Measurements from ENCODE around the gene DENND4C.

DENND4C gene

DNA sequence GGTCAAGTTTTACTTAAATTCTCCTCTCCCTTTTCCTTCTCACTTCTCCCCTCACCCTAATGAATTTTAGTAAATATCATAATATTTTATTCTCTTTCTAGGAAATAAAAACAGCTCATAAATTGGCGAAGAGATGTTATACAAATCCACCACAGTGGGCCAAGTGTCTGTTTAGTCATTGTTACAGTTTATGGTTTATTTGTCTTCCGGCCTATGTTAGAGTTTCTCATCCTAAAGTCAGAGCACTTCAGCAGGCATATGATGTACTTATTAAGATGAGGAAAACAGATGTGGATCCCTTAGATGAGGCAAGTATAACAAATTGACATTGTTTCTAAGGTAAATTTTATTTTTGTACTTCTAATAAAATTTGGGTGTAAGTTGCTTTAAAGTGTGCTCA is 101.4 kb downstream of the DENND4C start:
- Histone ChIP-seq H3K27ac (ENCODE audit: low read depth, low read length) (no peak overlapping the region), H3K4me1 (ENCODE audit: control insufficient read depth in 1 of 2, insufficient read depth in 2 of 2, low read length in 2 of 2) (no peaks in the 10 kb centered on the region), H3K36me3 (ENCODE audit: control insufficient read depth in 1 of 2, insufficient read depth in 2 of 2, low read length in 2 of 2) (peaks cover 12 to 38% of the 10 kb centered on the region in 2 donors), H3K4me3 (ENCODE audit: low read depth in 1 of 2, low read length in 2 of 2) (no peak overlapping the region), H3K9ac (ENCODE audit: low read depth in 1 of 2, low read length in 2 of 2) (no peak overlapping the region), H3K27me3 (ENCODE audit: control insufficient read depth in 1 of 2, insufficient read depth in 2 of 2, low read length in 2 of 2) (no peaks in the 10 kb centered on the region), H3K9me3 (ENCODE audit: control insufficient read depth in 1 of 2, low read length in 2 of 2) (no peaks in the 10 kb centered on the region)

DNA sequence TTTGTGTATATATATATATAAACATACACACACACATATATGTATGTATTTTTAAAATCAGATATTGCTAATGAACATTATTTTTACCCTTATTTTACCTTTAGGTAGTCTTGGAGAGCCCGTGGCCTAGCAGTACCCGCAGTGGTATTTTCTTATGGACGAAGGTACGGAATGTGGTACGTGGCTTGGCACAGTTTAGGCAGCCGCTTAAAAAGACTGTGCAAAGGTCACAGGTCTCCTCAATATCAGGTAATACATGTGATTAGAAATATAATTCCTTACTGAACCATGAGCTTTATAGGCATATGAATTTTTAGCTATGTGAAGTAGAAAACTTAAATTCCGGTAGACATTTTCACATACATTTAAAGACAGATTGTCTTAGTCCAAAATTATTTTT is 105.7 kb downstream of the DENND4C start:
- Histone ChIP-seq H3K9me3 (ENCODE audit: control insufficient read depth in 1 of 2, low read length in 2 of 2) (no peaks in the 10 kb centered on the region), H3K27ac (ENCODE audit: low read depth, low read length) (no peak overlapping the region), H3K36me3 (ENCODE audit: control insufficient read depth in 1 of 2, insufficient read depth in 2 of 2, low read length in 2 of 2) (peaks cover 26 to 55% of the 10 kb centered on the region in 2 donors), H3K4me3 (ENCODE audit: low read depth in 1 of 2, low read length in 2 of 2) (no peak overlapping the region), H3K27me3 (ENCODE audit: control insufficient read depth in 1 of 2, insufficient read depth in 2 of 2, low read length in 2 of 2) (no peaks in the 10 kb centered on the region), H3K9ac (ENCODE audit: low read depth in 1 of 2, low read length in 2 of 2) (no peak overlapping the region), H3K4me1 (ENCODE audit: control insufficient read depth in 1 of 2, insufficient read depth in 2 of 2, low read length in 2 of 2) (no peaks in the 10 kb centered on the region)

DNA sequence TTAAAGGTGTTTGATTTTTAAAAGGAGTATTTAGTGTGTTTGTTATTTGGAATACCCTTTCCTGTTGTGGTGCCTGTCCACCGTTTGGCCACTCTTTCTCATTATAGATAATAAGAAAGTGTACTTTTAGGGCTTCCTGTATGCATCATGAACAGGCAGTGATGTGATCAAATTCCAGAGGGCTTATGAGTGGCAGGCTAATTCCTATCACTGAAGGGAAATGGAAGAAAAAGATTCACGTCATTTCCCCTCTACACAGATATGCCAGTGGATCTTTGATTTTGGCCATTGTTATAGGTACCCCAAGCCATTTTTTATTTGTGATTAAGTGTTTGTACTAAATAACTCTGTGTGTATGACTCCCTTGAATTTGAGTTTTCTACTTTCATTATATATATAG is 112.5 kb downstream of the DENND4C start:
- no peaks in the 10 kb centered on the region for H3K27me3 ChIP-seq (ENCODE audit: control insufficient read depth in 1 of 2, insufficient read depth in 2 of 2, low read length in 2 of 2)
- H3K4me3 ChIP-seq (ENCODE audit: low read depth in 1 of 2, low read length in 2 of 2), result no peak overlapping the region
- no peaks in the 10 kb centered on the region for H3K4me1 ChIP-seq (ENCODE audit: control insufficient read depth in 1 of 2, insufficient read depth in 2 of 2, low read length in 2 of 2)
- no peak overlapping the region for H3K27ac ChIP-seq (ENCODE audit: low read depth, low read length)
- H3K36me3 ChIP-seq (ENCODE audit: control insufficient read depth in 1 of 2, insufficient read depth in 2 of 2, low read length in 2 of 2), result peaks cover 39 to 61% of the 10 kb centered on the region in 2 donors
- no peak overlapping the region for H3K9ac ChIP-seq (ENCODE audit: low read depth in 1 of 2, low read length in 2 of 2)
- H3K9me3 ChIP-seq (ENCODE audit: control insufficient read depth in 1 of 2, low read length in 2 of 2), result no peaks in the 10 kb centered on the region

DNA sequence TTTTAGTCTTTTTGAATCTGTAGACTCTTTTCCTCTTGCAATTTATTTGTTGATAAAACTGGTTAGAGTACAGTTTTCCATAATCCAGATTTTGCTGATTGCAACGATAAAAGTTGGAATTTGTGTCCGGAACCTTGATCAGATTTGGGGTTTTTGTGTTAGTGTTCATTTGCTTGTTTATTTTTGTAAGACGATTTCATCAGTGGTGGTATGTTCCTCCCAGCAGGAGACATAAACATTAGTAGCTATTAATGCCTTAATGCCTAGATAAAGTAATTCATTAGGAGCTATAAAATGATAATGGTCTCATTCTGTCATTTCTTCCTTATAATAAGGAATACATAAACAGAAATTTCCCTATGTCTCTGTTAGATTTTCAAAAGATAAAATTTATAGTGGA is 128.2 kb downstream of the DENND4C start:
- Histone ChIP-seq H3K9ac (ENCODE audit: low read depth in 1 of 2, low read length in 2 of 2) (no peak overlapping the region), H3K4me3 (ENCODE audit: low read depth in 1 of 2, low read length in 2 of 2) (no peak overlapping the region), H3K27ac (ENCODE audit: low read depth, low read length) (no peak overlapping the region), H3K4me1 (ENCODE audit: control insufficient read depth in 1 of 2, insufficient read depth in 2 of 2, low read length in 2 of 2) (no peaks in the 10 kb centered on the region), H3K27me3 (ENCODE audit: control insufficient read depth in 1 of 2, insufficient read depth in 2 of 2, low read length in 2 of 2) (no peaks in the 10 kb centered on the region), H3K9me3 (ENCODE audit: control insufficient read depth in 1 of 2, low read length in 2 of 2) (no peaks in the 10 kb centered on the region), H3K36me3 (ENCODE audit: control insufficient read depth in 1 of 2, insufficient read depth in 2 of 2, low read length in 2 of 2) (peaks cover 16 to 59% of the 10 kb centered on the region in 2 donors)

DNA sequence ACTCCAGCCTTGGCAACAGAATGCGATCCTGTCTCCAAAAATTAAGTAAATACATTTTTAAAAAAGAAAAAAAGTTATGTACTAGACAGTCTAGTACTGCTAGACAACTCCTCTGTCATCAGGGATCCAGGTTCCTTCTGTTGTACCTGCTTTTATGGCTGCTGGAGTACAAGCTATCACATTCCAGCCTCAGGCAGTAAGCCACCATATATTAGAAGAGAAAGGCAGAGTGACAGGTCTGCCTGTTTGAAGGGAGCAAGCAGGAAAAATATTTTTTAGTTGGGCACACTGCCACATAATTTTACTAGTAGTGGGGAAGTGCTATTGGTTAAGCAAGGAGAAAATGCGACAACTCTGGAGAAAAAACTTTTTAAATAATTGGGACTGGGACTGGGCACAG is 138.6 kb downstream of the DENND4C start:
- no peaks in the 10 kb centered on the region for H3K27me3 ChIP-seq (ENCODE audit: control insufficient read depth in 1 of 2, insufficient read depth in 2 of 2, low read length in 2 of 2)
- H3K4me1 ChIP-seq (ENCODE audit: control insufficient read depth in 1 of 2, insufficient read depth in 2 of 2, low read length in 2 of 2), result no peaks in the 10 kb centered on the region
- H3K36me3 ChIP-seq (ENCODE audit: control insufficient read depth in 1 of 2, insufficient read depth in 2 of 2, low read length in 2 of 2), result peaks cover 19 to 56% of the 10 kb centered on the region in 2 donors
- H3K9me3 ChIP-seq (ENCODE audit: control insufficient read depth in 1 of 2, low read length in 2 of 2), result no peaks in the 10 kb centered on the region
- H3K27ac ChIP-seq (ENCODE audit: low read depth, low read length), result no peak overlapping the region
- H3K9ac ChIP-seq (ENCODE audit: low read depth in 1 of 2, low read length in 2 of 2), result no peak overlapping the region
- no peak overlapping the region for H3K4me3 ChIP-seq (ENCODE audit: low read depth in 1 of 2, low read length in 2 of 2)

DNA sequence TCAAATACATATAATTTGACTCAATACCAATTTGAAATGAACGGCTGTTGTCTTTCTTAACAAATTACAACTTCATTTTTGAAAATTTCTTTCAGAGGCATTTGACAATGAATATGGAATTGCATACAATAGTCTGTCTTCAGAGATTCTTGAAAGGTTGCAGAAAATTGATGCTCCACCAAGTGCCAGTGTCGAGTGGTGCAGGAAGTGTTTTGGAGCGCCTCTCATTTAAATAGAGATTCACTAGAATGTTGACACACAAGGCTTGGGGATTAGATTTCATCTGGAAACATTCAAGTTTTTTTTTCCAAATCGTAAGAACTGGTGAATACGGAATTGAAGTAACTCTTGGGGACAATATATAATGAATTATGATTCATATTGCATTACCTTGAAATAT is 141.4 kb downstream of the DENND4C start:
- peaks cover 43 to 68% of the 10 kb centered on the region in 2 donors for H3K36me3 ChIP-seq (ENCODE audit: control insufficient read depth in 1 of 2, insufficient read depth in 2 of 2, low read length in 2 of 2)

DNA sequence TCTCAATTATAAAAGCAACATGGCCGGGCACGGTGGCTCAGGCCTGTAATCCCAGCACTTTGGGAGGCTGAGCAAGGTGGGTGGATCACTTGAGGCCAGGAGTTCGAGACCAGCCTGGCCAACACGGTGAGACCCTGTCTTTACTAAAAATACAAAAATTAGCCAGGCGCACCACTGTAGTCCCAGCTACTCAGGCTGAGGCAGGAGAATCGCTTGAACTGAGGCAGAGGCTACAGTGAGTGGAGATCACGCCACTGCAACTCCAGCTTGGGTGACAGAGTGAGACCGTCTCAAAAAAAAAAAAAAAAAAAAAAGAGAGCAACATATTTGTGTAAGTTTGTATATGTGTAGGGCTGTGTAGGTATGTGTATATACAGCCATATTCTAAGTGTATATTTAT is 142.1 kb downstream of the DENND4C start:
- peaks cover 49 to 73% of the 10 kb centered on the region in 2 donors for H3K36me3 ChIP-seq (ENCODE audit: control insufficient read depth in 1 of 2, insufficient read depth in 2 of 2, low read length in 2 of 2)

More for the DNA sequence above, 141.4 kb downstream of the DENND4C start:
- H3K4me3 ChIP-seq (ENCODE audit: low read depth in 1 of 2, low read length in 2 of 2), result no peak overlapping the region
- H3K9ac ChIP-seq (ENCODE audit: low read depth in 1 of 2, low read length in 2 of 2), result no peak overlapping the region
- no peak overlapping the region for H3K27ac ChIP-seq (ENCODE audit: low read depth, low read length)
- H3K4me1 ChIP-seq (ENCODE audit: control insufficient read depth in 1 of 2, insufficient read depth in 2 of 2, low read length in 2 of 2), result peaks cover 0 to 1% of the 10 kb centered on the region in 2 donors
- no peaks in the 10 kb centered on the region for H3K9me3 ChIP-seq (ENCODE audit: control insufficient read depth in 1 of 2, low read length in 2 of 2)
- no peaks in the 10 kb centered on the region for H3K27me3 ChIP-seq (ENCODE audit: control insufficient read depth in 1 of 2, insufficient read depth in 2 of 2, low read length in 2 of 2)

DNA sequence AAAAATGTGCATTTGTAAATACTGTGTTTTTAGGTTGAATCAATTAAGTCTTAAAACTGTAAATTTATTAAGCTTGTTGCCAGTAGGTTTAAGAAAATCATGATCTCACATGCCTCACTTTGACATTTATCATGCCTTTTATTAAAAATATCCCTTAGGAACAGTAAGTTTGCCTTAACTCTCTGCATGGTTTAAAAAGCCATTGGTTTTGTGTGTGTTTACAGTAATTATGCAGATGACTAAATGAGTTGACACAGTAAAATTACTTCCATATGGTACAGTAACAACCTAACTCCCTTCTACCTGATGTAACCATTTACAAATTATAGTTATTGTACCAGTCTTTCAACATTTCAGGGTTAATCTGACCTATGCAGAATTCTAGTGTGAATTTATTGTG is 143.0 kb downstream of the DENND4C start:
- Histone ChIP-seq H3K27ac (ENCODE audit: low read depth, low read length) (no peak overlapping the region), H3K4me3 (ENCODE audit: low read depth in 1 of 2, low read length in 2 of 2) (no peak overlapping the region), H3K4me1 (ENCODE audit: control insufficient read depth in 1 of 2, insufficient read depth in 2 of 2, low read length in 2 of 2) (peaks cover 14 to 17% of the 10 kb centered on the region in 2 donors), H3K36me3 (ENCODE audit: control insufficient read depth in 1 of 2, insufficient read depth in 2 of 2, low read length in 2 of 2) (peaks cover 56 to 77% of the 10 kb centered on the region in 2 donors), H3K9me3 (ENCODE audit: control insufficient read depth in 1 of 2, low read length in 2 of 2) (no peaks in the 10 kb centered on the region), H3K9ac (ENCODE audit: low read depth in 1 of 2, low read length in 2 of 2) (no peak overlapping the region), H3K27me3 (ENCODE audit: control insufficient read depth in 1 of 2, insufficient read depth in 2 of 2, low read length in 2 of 2) (no peaks in the 10 kb centered on the region)

More for the DNA sequence above, 142.1 kb downstream of the DENND4C start:
- Histone ChIP-seq H3K9me3 (ENCODE audit: control insufficient read depth in 1 of 2, low read length in 2 of 2) (no peaks in the 10 kb centered on the region), H3K9ac (ENCODE audit: low read depth in 1 of 2, low read length in 2 of 2) (no peak overlapping the region), H3K4me1 (ENCODE audit: control insufficient read depth in 1 of 2, insufficient read depth in 2 of 2, low read length in 2 of 2) (peaks cover 5 to 8% of the 10 kb centered on the region in 2 donors), H3K4me3 (ENCODE audit: low read depth in 1 of 2, low read length in 2 of 2) (no peak overlapping the region), H3K27ac (ENCODE audit: low read depth, low read length) (no peak overlapping the region), H3K27me3 (ENCODE audit: control insufficient read depth in 1 of 2, insufficient read depth in 2 of 2, low read length in 2 of 2) (no peaks in the 10 kb centered on the region)

DNA sequence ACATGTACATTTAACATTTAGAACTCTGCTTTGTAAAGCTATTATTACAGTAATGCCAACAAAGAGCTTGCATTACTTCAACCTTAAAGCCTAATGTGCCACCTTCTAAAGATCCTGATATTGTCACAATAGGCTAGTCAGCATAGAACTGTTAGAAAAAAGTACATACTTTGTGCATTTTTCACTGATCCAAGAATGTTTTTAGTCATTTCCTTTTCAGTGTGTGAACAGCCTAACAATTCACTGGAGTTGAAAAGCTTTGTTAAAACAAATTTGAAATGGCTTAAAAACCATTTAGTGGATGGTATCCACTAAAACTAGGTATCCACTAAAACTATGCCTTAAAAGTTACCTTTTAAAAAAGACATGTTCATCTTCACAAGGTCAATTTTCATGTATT is 145.0 kb downstream of the DENND4C start:
- H3K36me3 ChIP-seq (ENCODE audit: control insufficient read depth in 1 of 2, insufficient read depth in 2 of 2, low read length in 2 of 2), result peaks cover 55 to 61% of the 10 kb centered on the region in 2 donors
- no peaks in the 10 kb centered on the region for H3K9me3 ChIP-seq (ENCODE audit: control insufficient read depth in 1 of 2, low read length in 2 of 2)
- peaks cover 22 to 23% of the 10 kb centered on the region in 2 donors for H3K4me1 ChIP-seq (ENCODE audit: control insufficient read depth in 1 of 2, insufficient read depth in 2 of 2, low read length in 2 of 2)
- no peak overlapping the region for H3K4me3 ChIP-seq (ENCODE audit: low read depth in 1 of 2, low read length in 2 of 2)
- no peak overlapping the region for H3K9ac ChIP-seq (ENCODE audit: low read depth in 1 of 2, low read length in 2 of 2)
- no peaks in the 10 kb centered on the region for H3K27me3 ChIP-seq (ENCODE audit: control insufficient read depth in 1 of 2, insufficient read depth in 2 of 2, low read length in 2 of 2)
- H3K27ac ChIP-seq (ENCODE audit: low read depth, low read length), result no peak overlapping the region

DNA sequence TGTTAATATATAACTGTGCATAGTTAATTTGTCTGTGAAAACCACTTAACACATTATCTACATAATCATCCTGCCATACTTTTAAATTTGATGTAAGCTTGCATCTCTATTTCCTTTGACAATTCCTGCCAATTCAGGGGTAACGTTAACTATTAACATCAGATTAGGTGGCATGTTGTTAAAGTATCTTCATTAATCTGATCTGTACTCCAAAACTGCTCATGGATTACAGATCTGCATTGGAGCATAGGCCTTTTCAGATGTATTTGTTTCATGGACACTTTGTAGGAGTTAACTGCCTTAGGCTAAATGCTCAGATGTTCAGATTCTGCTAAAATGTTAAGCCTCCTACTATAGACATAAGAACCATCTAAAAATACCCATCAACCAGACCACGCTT is 146.4 kb downstream of the DENND4C start:
- H3K27me3 ChIP-seq (ENCODE audit: control insufficient read depth in 1 of 2, insufficient read depth in 2 of 2, low read length in 2 of 2), result no peaks in the 10 kb centered on the region
- no peak overlapping the region for H3K27ac ChIP-seq (ENCODE audit: low read depth, low read length)
- peak overlapping the region in 1 of 2 donors; percentile 36 for H3K4me3 ChIP-seq (ENCODE audit: low read depth in 1 of 2, low read length in 2 of 2)
- no peaks in the 10 kb centered on the region for H3K9me3 ChIP-seq (ENCODE audit: control insufficient read depth in 1 of 2, low read length in 2 of 2)
- peaks cover 48 to 54% of the 10 kb centered on the region in 2 donors for H3K36me3 ChIP-seq (ENCODE audit: control insufficient read depth in 1 of 2, insufficient read depth in 2 of 2, low read length in 2 of 2)
- H3K9ac ChIP-seq (ENCODE audit: low read depth in 1 of 2, low read length in 2 of 2), result peak overlapping the region; percentile 3 to 87
- peaks cover 23 to 29% of the 10 kb centered on the region in 2 donors for H3K4me1 ChIP-seq (ENCODE audit: control insufficient read depth in 1 of 2, insufficient read depth in 2 of 2, low read length in 2 of 2)

DNA sequence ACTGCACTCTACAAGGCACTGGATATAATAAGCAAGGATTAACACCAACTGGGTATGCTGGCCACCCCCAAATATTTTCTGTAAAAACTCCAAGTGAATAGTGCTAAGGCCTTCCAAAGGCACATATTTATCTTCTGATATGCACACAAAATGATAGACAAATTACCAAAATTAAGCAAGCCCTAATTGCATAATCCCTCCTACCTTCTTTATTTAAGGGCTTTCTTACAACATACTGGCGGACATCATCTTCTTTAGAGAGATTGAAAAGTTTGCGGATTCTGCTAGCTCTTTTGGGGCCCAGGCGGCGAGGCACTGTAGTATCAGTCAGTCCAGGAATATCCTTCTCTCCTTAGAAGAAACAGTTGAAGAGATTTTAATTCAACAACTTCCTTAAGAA is 147.7 kb downstream of the DENND4C start:
- H3K27me3 ChIP-seq (ENCODE audit: control insufficient read depth in 1 of 2, insufficient read depth in 2 of 2, low read length in 2 of 2), result no peaks in the 10 kb centered on the region
- no peak overlapping the region for H3K27ac ChIP-seq (ENCODE audit: low read depth, low read length)
- H3K9ac ChIP-seq (ENCODE audit: low read depth in 1 of 2, low read length in 2 of 2), result peak overlapping the region; percentile 82 to 87
- H3K36me3 ChIP-seq (ENCODE audit: control insufficient read depth in 1 of 2, insufficient read depth in 2 of 2, low read length in 2 of 2), result peaks cover 44 to 54% of the 10 kb centered on the region in 2 donors
- peaks cover 23 to 29% of the 10 kb centered on the region in 2 donors for H3K4me1 ChIP-seq (ENCODE audit: control insufficient read depth in 1 of 2, insufficient read depth in 2 of 2, low read length in 2 of 2)
- H3K4me3 ChIP-seq (ENCODE audit: low read depth in 1 of 2, low read length in 2 of 2), result peak overlapping the region; percentile 87 to 93
- H3K9me3 ChIP-seq (ENCODE audit: control insufficient read depth in 1 of 2, low read length in 2 of 2), result no peaks in the 10 kb centered on the region
